HepG2 (cell line): ENCODE data around the gene GAL3ST2. TPM values are rescaled to one million over a fixed set of nuclear protein-coding genes. Genes with fewer than 3 reads are reported as not detected.

Experiments used
- ARID2 ChIP-seq: sonication (generic); formaldehyde crosslinking; IDR thresholded peaks from 2 replicates; pipeline ENCODE4 v1.8.1; 2022; ENCODE audit warnings: mild to moderate bottlenecking, missing genetic modification reagents, borderline replicate concordance
- DNMT3B ChIP-seq: conservative IDR thresholded peaks from 2 replicates; pipeline ENCODE4 v1.6.1; 2016; ENCODE audit warnings: missing biosample characterization, control low read depth
- GPN1 ChIP-seq: sonication (generic); formaldehyde crosslinking; IDR thresholded peaks from 2 replicates; pipeline ENCODE4 v1.5.1; 2020; ENCODE audit warnings: missing genetic modification reagents, borderline replicate concordance
- MATR3 ChIP-seq: sonication (generic); formaldehyde crosslinking; IDR thresholded peaks from 2 replicates; pipeline ENCODE4 v1.4.0; 2020; ENCODE audit warnings: missing genetic modification reagents
- POLR2AphosphoS2 ChIP-seq: IDR thresholded peaks from 2 replicates; pipeline ENCODE4 v1.6.1; 2011; ENCODE audit warnings: low read depth, low read length, improper control_type of control experiment
- SIN3A ChIP-seq: IDR thresholded peaks from 2 replicates; pipeline ENCODE4 v1.6.1; 2011; ENCODE audit warnings: low read depth, mild to moderate bottlenecking, control low read depth, low read length, borderline replicate concordance
- TFAP4 ChIP-seq: sonication (generic); IDR thresholded peaks from 2 replicates; pipeline ENCODE4 v1.6.1; 2016; ENCODE audit warnings: low read depth, borderline replicate concordance
- ZBTB8A ChIP-seq: sonication (generic); formaldehyde crosslinking; IDR thresholded peaks from 2 replicates; pipeline ENCODE4 v1.4.0; 2020; ENCODE audit warnings: mild to moderate bottlenecking, low read depth, missing genetic modification reagents, borderline replicate concordance
- ZNF646 ChIP-seq: sonication (generic); formaldehyde crosslinking; IDR thresholded peaks from 2 replicates; pipeline ENCODE4 v1.9.0; 2021; ENCODE audit warnings: mild to moderate bottlenecking, missing genetic modification reagents
- ZNF687 ChIP-seq: sonication (generic); formaldehyde crosslinking; IDR thresholded peaks from 2 replicates; pipeline ENCODE4 v1.5.1; 2020; ENCODE audit warnings: mild to moderate bottlenecking, missing genetic modification reagents, moderate library complexity
- ZNF891 ChIP-seq: sonication (generic); formaldehyde crosslinking; IDR thresholded peaks from 2 replicates; pipeline ENCODE4 v1.5.0; 2020; ENCODE audit warnings: mild to moderate bottlenecking, missing genetic modification reagents
- polyA plus RNA-seq, 8 experiments: library from polyadenylated mRNA; depleted of rRNA in 3 of 8; stranded (reverse) in 7 of 8; unstranded in 1 of 8; fragments of >200 nt; fragmentation: Illumina TruSeq in 4 of 8; extraction: Trizol in 4 of 8; gene quantifications; 2 replicates each; pipeline versions ENCODE4 v1.2.1 to v1.2.3, GENCODE V29; 2011 to 2016; ENCODE audit warnings: low read depth in 4 of 8, missing spikeins in 1 of 8, mixed read lengths in 1 of 8; ENCODE audit not compliant: insufficient read depth in 1 of 8
- total RNA-seq, 5 experiments: library from RNA; depleted of rRNA; stranded (reverse); fragments of >200 nt; fragmentation: Illumina TruSeq; extraction: Trizol; gene quantifications; 2 replicates each; pipeline ENCODE4 v1.2.3, GENCODE V29; 2016; ENCODE audit warnings: low read depth in 1 of 5
- TF ChIP-seq, protein P1 (sequence below): sonication (generic); formaldehyde crosslinking; IDR thresholded peaks from 2 replicates; pipeline ENCODE4 v1.4.0; 2020; ENCODE audit warnings: missing genetic modification reagents, borderline replicate concordance

The GAL3ST2 gene
- total and polyA plus RNA-seq, 2 of the 13 experiments (the other 11 are each of a cell fraction or from before 2014, with no cell fraction given) = 0.17 to 0.20 TPM

DNA sequence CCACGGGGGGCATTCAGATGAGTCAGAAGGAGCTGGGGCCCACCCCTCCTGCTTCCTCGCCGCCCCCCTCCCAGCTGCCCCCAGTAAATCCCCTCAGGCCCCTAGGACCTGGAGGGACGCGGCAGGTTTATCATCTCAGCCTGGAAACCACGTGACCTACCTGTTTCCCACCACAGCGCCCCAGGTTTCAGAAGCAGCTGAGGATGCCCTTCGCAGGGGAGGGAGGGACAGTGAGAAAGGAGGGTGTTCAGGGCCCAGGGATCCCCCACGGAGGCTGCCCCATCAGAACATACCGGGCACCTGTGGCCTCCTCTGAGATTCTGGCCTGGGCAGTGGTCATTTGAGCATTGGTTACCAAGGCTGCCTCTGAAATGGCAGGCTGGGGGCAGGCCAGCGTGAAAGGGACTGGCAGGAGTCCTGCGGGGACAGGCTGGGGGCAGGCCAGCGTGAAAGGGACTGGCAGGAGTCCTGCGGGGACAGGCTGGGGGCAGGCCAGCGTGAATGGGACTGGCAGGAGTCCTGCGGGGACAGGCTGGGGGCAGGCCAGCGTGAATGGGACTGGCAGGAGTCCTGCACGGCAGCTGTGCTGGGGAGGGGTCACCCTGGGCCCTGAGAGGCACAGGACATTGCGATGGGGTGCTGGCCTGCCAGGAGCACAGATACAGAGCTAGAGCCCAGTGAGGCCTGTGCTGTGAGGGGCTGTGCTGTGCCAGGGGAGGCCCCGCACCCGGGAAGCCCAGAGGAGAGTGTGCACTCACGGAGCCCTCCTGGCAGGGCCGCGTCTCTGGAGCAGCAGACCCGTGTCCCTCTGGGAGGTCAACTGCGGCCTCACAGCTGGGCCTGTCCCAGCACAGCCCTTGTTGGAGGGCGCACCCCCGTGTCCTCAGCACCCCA is 33.9 kb downstream of the GAL3ST2 start (continued):
- no peak for TF ChIP-seq ZNF646 (CRISPR knock-in tag)
- no peak for TF ChIP-seq DNMT3B
- no peak for TF ChIP-seq POLR2AphosphoS2
- TF ChIP-seq SIN3A = no peak
- TF ChIP-seq, protein P1, sequence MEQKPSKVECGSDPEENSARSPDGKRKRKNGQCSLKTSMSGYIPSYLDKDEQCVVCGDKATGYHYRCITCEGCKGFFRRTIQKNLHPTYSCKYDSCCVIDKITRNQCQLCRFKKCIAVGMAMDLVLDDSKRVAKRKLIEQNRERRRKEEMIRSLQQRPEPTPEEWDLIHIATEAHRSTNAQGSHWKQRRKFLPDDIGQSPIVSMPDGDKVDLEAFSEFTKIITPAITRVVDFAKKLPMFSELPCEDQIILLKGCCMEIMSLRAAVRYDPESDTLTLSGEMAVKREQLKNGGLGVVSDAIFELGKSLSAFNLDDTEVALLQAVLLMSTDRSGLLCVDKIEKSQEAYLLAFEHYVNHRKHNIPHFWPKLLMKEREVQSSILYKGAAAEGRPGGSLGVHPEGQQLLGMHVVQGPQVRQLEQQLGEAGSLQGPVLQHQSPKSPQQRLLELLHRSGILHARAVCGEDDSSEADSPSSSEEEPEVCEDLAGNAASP (CRISPR knock-in tag) = no peak
- 0 out of 2 replicates have a peak, but pooled peaks have one; percentile 31 for TF ChIP-seq ZBTB8A
- no peak for TF ChIP-seq GPN1 (CRISPR knock-in tag)
- TF ChIP-seq ARID2 (CRISPR knock-in tag) = no peak
- TF ChIP-seq ZNF891 (CRISPR knock-in tag) = no peak
- peak; percentile 5 for TF ChIP-seq ZNF687 (CRISPR knock-in tag)
- TF ChIP-seq MATR3 (CRISPR knock-in tag) = no peak
- no peak for TF ChIP-seq TFAP4
